IPS-20b (cell line): ENCODE measurements around the gene NUDT19.

Experiments used
- H3K27ac ChIP-seq: one replicate; pipeline ENCODE4 v1.5.1; 2013; ENCODE audit warnings: low read length
- H3K27me3 ChIP-seq: 2 replicates; pipeline ENCODE4 v1.6.1; 2013; ENCODE audit warnings: mild to moderate bottlenecking, low read length, inconsistent platforms; ENCODE audit not compliant: insufficient read depth
- H3K36me3 ChIP-seq: 2 replicates; pipeline ENCODE4 v1.6.1; 2013; ENCODE audit warnings: low read depth, mild to moderate bottlenecking, inconsistent platforms, low read length, moderate library complexity; ENCODE audit not compliant: insufficient read depth
- H3K4me1 ChIP-seq: 2 replicates; pipeline ENCODE4 v1.6.1; 2013; ENCODE audit warnings: mild to moderate bottlenecking, control low read depth, inconsistent platforms, low read length, moderate library complexity; ENCODE audit not compliant: insufficient read depth
- H3K4me3 ChIP-seq: 2 replicates; pipeline ENCODE4 v1.5.1; 2013; ENCODE audit warnings: mild to moderate bottlenecking, low read length, inconsistent platforms
- H3K9ac ChIP-seq: 2 replicates; pipeline ENCODE4 v1.6.1; 2013; ENCODE audit warnings: low read depth, mild to moderate bottlenecking, inconsistent platforms, low read length, moderate library complexity
- H3K9me3 ChIP-seq: 2 replicates; pipeline ENCODE4 v1.6.1; 2013; ENCODE audit warnings: mild to moderate bottlenecking, low read depth, low read length, inconsistent platforms; ENCODE audit not compliant: insufficient read depth

The NUDT19 gene

GRCh38 chr19:32658527-32658926 is 33.1 kb upstream of the NUDT19 start:
- no peak overlapping the region for H3K4me3 ChIP-seq
- no peak overlapping the region for H3K27ac ChIP-seq
- no peaks in the 10 kb centered on the region for H3K4me1 ChIP-seq
- no peaks in the 10 kb centered on the region for H3K27me3 ChIP-seq
- H3K36me3 ChIP-seq: peaks cover 17% of the 10 kb centered on the region
- H3K9me3 ChIP-seq: no peaks in the 10 kb centered on the region
- no peak overlapping the region for H3K9ac ChIP-seq

- Histone ChIP-seq H3K4me1 (no peaks in the 10 kb centered on the region), H3K4me3 (no peak overlapping the region), H3K36me3 (peaks cover 17% of the 10 kb centered on the region), H3K27ac (no peak overlapping the region), H3K27me3 (no peaks in the 10 kb centered on the region), H3K9ac (no peak overlapping the region), H3K9me3 (no peaks in the 10 kb centered on the region)
Measured at GRCh38 chr19:32661318-32661717, 30.3 kb upstream of the NUDT19 start.

- Histone ChIP-seq H3K27me3 (no peaks in the 10 kb centered on the region), H3K4me3 (no peak overlapping the region), H3K27ac (no peak overlapping the region), H3K9me3 (no peaks in the 10 kb centered on the region), H3K4me1 (no peaks in the 10 kb centered on the region), H3K9ac (no peak overlapping the region), H3K36me3 (peaks cover 15% of the 10 kb centered on the region)
Measured at GRCh38 chr19:32662186-32662585, 29.4 kb upstream of the NUDT19 start.

GRCh38 chr19:32666084-32666483 is 25.5 kb upstream of the NUDT19 start:
- Histone ChIP-seq H3K4me3 (no peak overlapping the region), H3K27me3 (no peaks in the 10 kb centered on the region), H3K4me1 (no peaks in the 10 kb centered on the region), H3K9ac (no peak overlapping the region), H3K27ac (no peak overlapping the region), H3K9me3 (no peaks in the 10 kb centered on the region), H3K36me3 (0 out of 2 replicates have a peak, but pooled peaks cover 4% of the 10 kb centered on the region)

DNA sequence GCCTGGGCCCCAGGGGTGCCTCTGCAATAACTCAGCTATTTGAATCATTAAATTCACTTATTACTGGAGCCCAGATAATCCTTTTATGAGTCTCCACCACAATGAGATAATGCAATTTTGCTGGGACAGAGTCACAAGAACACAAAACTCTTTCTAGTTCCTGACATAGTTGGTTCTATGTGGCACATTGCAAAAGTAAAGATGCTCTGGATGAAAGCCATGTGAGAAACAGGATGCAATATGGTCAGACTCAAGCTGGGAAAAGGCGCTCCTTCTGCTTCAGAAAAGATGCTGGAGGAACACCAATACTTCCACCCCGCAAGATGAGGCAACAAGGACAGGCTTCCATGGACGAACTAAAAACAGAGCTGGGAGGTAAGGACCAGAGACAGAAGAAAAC is 22.3 kb upstream of the NUDT19 start:
- Histone ChIP-seq H3K27me3 (peaks cover 8% of the 10 kb centered on the region), H3K9ac (no peak overlapping the region), H3K27ac (no peak overlapping the region)

DNA sequence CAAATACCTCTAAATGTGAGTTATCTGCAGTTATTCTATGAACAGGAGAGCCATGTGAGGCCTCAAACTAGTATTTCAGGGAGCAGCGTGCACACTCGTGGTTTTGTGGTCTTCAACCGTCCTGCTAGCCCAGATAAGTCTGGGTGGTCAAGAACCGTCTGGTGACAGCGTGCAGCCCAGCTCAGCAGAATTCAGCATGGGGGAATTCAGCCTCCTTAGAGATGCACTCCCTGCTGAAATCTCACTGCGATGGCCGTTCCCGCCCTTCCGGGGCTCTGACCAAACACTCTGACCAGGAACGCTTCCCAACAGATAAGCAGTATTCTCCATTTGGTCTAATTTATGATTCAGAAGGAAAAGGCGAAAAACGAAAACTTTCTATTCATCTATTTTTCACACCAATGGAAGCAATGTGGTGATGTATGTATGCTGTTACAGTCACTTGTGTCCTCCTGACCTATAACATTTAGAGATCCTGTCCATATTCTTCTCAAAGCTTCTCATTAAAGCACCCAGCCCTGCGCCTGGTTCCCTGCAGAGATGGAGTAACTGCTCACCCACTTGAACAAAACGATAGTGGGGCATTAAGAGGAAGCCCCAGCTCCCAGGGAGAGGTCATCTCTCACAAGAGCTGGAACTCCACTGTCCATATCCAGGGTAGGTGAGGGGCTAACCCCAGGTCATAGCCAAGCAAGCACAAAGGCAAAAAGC is 19.6 kb upstream of the NUDT19 start:
- no peaks in the 10 kb centered on the region; the same call in 1 of the 2 replicates for H3K9me3 ChIP-seq
- no peak overlapping the region for H3K9ac ChIP-seq
- H3K36me3 ChIP-seq: no peaks in the 10 kb centered on the region
- peaks cover 27% of the 10 kb centered on the region for H3K27me3 ChIP-seq
- H3K4me3 ChIP-seq: no peak overlapping the region
- H3K27ac ChIP-seq: no peak overlapping the region
- no peaks in the 10 kb centered on the region for H3K4me1 ChIP-seq

More for the DNA sequence above, 22.3 kb upstream of the NUDT19 start:
- no peaks in the 10 kb centered on the region for H3K4me1 ChIP-seq
- H3K36me3 ChIP-seq: 0 out of 2 replicates have a peak, but pooled peaks cover 4% of the 10 kb centered on the region
- H3K4me3 ChIP-seq: no peak overlapping the region
- no peaks in the 10 kb centered on the region for H3K9me3 ChIP-seq

DNA sequence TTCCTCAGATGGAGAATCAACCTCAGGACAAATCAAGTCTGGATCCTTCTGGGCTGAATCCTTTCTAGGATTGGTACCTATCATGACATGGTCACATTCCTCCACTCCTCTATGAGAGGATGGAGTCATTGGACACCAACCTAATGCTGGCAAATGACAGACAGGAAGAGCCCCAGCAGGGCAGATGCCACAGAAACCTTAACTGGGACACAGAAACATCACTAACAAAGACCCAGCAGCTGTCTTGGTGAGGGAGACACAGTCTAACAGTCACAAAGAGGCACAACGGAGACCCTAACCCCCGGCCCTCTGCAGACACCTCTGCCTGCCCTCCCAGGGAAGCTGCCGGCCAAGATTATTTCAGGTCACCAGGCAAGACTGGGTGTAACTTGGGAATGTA is 18.8 kb upstream of the NUDT19 start:
- Histone ChIP-seq H3K4me3 (no peak overlapping the region), H3K27me3 (peaks cover 35% of the 10 kb centered on the region), H3K36me3 (no peaks in the 10 kb centered on the region), H3K4me1 (peaks cover 6% of the 10 kb centered on the region; the same call in 1 of the 2 replicates), H3K9me3 (no peaks in the 10 kb centered on the region; the same call in 1 of the 2 replicates), H3K27ac (no peak overlapping the region), H3K9ac (no peak overlapping the region)

DNA sequence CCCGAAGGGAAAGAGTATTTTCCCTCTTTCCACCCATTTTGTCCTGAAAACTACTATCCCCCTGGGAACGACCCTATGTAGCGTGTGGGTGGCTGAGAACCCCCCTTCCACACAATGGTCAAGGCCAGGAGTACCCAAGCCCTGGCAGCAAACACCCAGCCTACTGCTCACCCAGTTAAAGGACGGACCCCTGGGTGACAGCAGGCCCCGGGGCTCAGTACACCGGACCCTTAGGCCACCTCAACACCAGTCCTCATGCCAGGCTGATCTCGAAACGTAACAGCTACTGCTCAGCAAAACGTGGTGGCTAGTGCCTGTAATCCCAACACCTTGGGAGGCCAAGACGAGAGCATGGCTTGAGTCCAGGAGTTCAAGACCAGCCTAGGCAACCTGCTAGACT is 18.0 kb upstream of the NUDT19 start:
- H3K27ac ChIP-seq: no peak overlapping the region
- H3K9ac ChIP-seq: no peak overlapping the region
- peak overlapping the region; percentile 87 for H3K4me3 ChIP-seq

GRCh38 chr19:32674153-32674930 is 17.3 kb upstream of the NUDT19 start:
- no peak overlapping the region for H3K27ac ChIP-seq

More for the DNA sequence above, 18.0 kb upstream of the NUDT19 start:
- Histone ChIP-seq H3K9me3 (no peaks in the 10 kb centered on the region; the same call in 1 of the 2 replicates), H3K27me3 (peaks cover 43% of the 10 kb centered on the region), H3K36me3 (no peaks in the 10 kb centered on the region), H3K4me1 (peaks cover 6% of the 10 kb centered on the region; the same call in 1 of the 2 replicates)

DNA sequence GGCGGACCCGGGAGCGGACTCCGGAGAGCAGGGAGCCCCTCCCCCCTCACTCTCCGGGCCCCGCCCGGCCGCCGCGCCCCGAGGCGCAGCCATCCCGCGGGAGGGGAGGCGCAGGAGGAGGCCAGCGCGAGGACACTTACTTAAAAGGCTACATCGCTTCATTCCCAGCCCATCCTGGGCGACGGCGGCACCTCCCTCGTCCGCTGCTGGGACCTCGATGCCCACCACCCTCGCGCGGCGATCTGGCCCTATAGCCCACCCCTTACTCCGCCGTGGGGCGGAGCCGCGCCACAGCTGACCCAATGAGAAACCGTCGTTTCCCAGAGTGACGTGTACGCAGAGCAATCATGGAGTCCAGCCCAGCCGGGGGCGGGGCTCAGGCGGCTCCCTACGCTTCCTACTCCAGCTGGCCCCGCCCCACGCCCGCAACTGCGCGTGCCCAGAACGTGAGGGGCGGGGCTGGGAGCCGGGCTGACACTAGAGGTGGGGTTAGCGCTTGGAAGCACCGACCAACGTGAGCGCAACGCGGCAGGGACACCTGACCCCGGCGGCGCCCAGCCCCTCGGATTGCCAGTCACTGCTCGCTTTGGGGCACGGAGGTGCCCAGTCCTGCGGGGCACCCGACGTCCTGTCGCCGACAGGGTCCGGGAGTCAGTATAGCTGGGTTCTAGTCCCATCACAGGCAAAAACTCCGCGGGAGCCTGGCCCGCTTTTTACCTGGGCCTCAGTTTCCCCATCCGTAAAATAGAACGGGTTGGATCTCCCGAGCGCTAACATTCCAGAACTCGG is 16.5 kb upstream of the NUDT19 start, which contains the start of gene ANKRD27:
TSS of gene ANKRD27 (minus strand) at position 250 of the 789 bp plus-strand sequence. CDS start 16,165 bp downstream, outside the sequence.
- H3K4me1 ChIP-seq: peaks cover 6% of the 10 kb centered on the region; the same call in 1 of the 2 replicates

More at GRCh38 chr19:32674153-32674930, 17.3 kb upstream of the NUDT19 start:
- H3K4me1 ChIP-seq: peaks cover 6% of the 10 kb centered on the region; the same call in 1 of the 2 replicates
- peak overlapping the region; percentile 63 for H3K9ac ChIP-seq
- H3K9me3 ChIP-seq: no peaks in the 10 kb centered on the region; the same call in 1 of the 2 replicates
- H3K4me3 ChIP-seq: peak overlapping the region; percentile 87
- H3K27me3 ChIP-seq: peaks cover 50% of the 10 kb centered on the region
- H3K36me3 ChIP-seq: no peaks in the 10 kb centered on the region

GRCh38 chr19:32675720-32676185 is 15.9 kb upstream of the NUDT19 start, which contains the start of gene RGS9BP:
Gene RGS9BP, plus strand, starts transcription at chr19:32675848. Its CDS starts 416 bp downstream, at chr19:32676264.
- no peak within 1 kb of the TSS for H3K27ac ChIP-seq
- H3K36me3 ChIP-seq: no peaks in the 10 kb centered on the region
- peaks cover 53% of the 10 kb centered on the region for H3K27me3 ChIP-seq
- H3K9ac ChIP-seq: peak within 1 kb of the TSS; percentile 63; the same call in 1 of the 2 replicates
- H3K4me1 ChIP-seq: peaks cover 6% of the 10 kb centered on the region; the same call in 1 of the 2 replicates
- peak within 1 kb of the TSS; percentile 87 for H3K4me3 ChIP-seq
- H3K9me3 ChIP-seq: no peaks in the 10 kb centered on the region; the same call in 1 of the 2 replicates

More for the DNA sequence above, 16.5 kb upstream of the NUDT19 start, which contains the start of gene ANKRD27:
- peaks cover 53% of the 10 kb centered on the region for H3K27me3 ChIP-seq
- no peaks in the 10 kb centered on the region for H3K36me3 ChIP-seq
- H3K4me3 ChIP-seq: peak within 1 kb of the TSS; percentile 87
- H3K9ac ChIP-seq: peak within 1 kb of the TSS; percentile 63
- H3K27ac ChIP-seq: no peak within 1 kb of the TSS
- no peaks in the 10 kb centered on the region; the same call in 1 of the 2 replicates for H3K9me3 ChIP-seq
